ENCODE data around the gene PTGDR.

DNA sequence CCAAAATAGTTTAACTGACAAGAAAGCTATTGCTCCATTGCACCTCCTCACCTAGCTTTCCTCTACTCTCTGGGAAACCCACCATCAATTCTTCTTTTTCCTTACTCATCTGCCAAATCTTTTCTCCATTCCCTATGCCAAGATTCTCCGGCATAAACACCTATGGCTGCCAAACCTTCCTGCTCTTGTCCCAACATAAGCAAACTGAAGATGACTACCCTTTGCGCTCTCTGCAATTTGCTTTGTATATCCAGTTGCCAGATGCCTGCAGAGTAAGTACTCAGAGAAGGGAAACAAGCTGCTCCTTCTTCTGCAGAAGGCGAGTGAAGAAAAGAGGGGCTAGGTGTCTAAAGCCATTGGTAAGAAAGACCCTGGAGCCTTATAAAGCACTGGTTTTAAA, 58.1 kb downstream of the PTGDR start:
- TF ChIP-seq POLR2A (IDR thresholded peaks at IDR 0.05; ENCODE audit: low read depth) (no peak), POLR2AphosphoS5 (IDR thresholded peaks at IDR 0.05) (no peak)
- TF ChIP-seq, protein P1, sequence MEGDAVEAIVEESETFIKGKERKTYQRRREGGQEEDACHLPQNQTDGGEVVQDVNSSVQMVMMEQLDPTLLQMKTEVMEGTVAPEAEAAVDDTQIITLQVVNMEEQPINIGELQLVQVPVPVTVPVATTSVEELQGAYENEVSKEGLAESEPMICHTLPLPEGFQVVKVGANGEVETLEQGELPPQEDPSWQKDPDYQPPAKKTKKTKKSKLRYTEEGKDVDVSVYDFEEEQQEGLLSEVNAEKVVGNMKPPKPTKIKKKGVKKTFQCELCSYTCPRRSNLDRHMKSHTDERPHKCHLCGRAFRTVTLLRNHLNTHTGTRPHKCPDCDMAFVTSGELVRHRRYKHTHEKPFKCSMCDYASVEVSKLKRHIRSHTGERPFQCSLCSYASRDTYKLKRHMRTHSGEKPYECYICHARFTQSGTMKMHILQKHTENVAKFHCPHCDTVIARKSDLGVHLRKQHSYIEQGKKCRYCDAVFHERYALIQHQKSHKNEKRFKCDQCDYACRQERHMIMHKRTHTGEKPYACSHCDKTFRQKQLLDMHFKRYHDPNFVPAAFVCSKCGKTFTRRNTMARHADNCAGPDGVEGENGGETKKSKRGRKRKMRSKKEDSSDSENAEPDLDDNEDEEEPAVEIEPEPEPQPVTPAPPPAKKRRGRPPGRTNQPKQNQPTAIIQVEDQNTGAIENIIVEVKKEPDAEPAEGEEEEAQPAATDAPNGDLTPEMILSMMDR (IDR thresholded peaks at IDR 0.05) = no peak
